Activated T-cell treated with anti-CD3 and anti-CD28 coated beads, Interleukin-2, amount 50 U/mL, for 4 hours (primary cell): ENCODE results near the gene RACK1. TPM values are rescaled to one million over a fixed set of nuclear protein-coding genes. Genes with fewer than 3 reads are reported as not detected.
"Not testable (repeated sequence)": the region's sequence is repeated elsewhere in the genome, so short reads cannot be mapped to it uniquely, and the experiment has no call there.

Experiments used
- ATAC-seq, 2 donors: fragments of 200-7000 bp; cut with Tn5 transposase; one replicate each; pipeline ENCODE4 v1.10.0; 2021
- DNase-seq: peaks from one replicate; pipeline ENCODE4 v3.0.0-alpha.2; 2020
- H3K27me3 Mint-ChIP-seq: one replicate; pipeline ENCODE4 v1.8.0; 2021; ENCODE audit warnings: low read depth, mixed read lengths
- H3K36me3 Mint-ChIP-seq: one replicate; pipeline ENCODE4 v1.8.0; 2022; ENCODE audit warnings: mixed read lengths; ENCODE audit not compliant: insufficient read depth
- H3K4me1 Mint-ChIP-seq: one replicate; pipeline ENCODE4 v1.8.0; 2021; ENCODE audit warnings: low read depth, mixed read lengths
- H3K4me3 Mint-ChIP-seq: one replicate; pipeline ENCODE4 v1.8.0; 2021; ENCODE audit warnings: mild to moderate bottlenecking, moderate library complexity, mixed read lengths
- H3K9me3 Mint-ChIP-seq: one replicate; pipeline ENCODE4 v1.8.0; 2021; ENCODE audit warnings: mixed read lengths
- total RNA-seq, 3 donors: library from RNA; stranded (reverse); gene quantifications; one replicate each; pipeline ENCODE4 v1.2.1, GENCODE V29; 2021

RACK1 gene
- total RNA-seq, 3 donors from 2014 or later = 2,938 to 3,145 (median 2,972) TPM

- not testable (repeated sequence) for DNase-seq, H3K4me1 Mint-ChIP-seq, H3K4me3 Mint-ChIP-seq, ATAC-seq, H3K27me3 Mint-ChIP-seq, H3K9me3 Mint-ChIP-seq
- H3K36me3 Mint-ChIP-seq = peaks cover 11% of the 10 kb centered on the region
Observed at GRCh38 chr5:181267291-181267904, 23.7 kb upstream of the RACK1 start.

DNA sequence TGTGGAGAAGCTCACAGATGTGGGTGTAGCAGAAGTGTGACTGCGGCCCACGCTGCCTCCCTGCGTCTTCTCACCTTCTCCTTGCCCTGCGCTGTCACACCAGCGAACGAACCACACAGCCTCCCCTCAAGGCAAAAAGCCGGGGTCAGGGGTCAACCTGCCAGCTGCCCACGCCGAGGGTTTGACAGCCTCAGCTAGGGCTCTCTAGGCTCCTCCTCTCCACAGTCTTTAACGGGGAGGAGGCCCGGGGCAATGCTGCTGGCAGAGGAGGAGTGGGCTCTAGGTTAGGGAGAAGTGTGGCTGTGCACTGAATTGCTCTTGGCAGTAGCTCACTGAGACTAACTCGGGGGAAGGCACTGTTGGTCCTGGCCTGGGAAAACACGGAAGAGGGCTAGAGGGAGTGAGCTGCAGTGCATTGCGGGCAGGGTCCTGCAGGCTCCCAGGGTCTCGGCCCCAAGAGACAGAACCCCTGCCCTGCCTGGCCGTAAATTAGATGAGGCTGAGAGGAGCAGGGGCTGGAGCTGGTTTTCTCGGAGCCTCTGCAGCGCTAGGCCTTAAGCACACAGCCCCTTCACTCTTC is 21.5 kb upstream of the RACK1 start:
- no peaks in the 10 kb centered on the region for H3K27me3 Mint-ChIP-seq
- ATAC-seq (no peak), DNase-seq (peak; percentile 26)
- peaks cover 8% of the 10 kb centered on the region for H3K4me1 Mint-ChIP-seq
- H3K36me3 Mint-ChIP-seq = peaks cover 11% of the 10 kb centered on the region
- H3K4me3 Mint-ChIP-seq = no peak overlapping the region
- no peaks in the 10 kb centered on the region for H3K9me3 Mint-ChIP-seq

- H3K36me3 Mint-ChIP-seq = peaks cover 11% of the 10 kb centered on the region
- H3K9me3 Mint-ChIP-seq = no peaks in the 10 kb centered on the region
- no peak overlapping the region for H3K4me3 Mint-ChIP-seq
- H3K27me3 Mint-ChIP-seq = no peaks in the 10 kb centered on the region
- ATAC-seq (no peak), DNase-seq (no peak)
- H3K4me1 Mint-ChIP-seq = peaks cover 21% of the 10 kb centered on the region
Observed at GRCh38 chr5:181263633-181264032, 19.9 kb upstream of the RACK1 start.

DNA sequence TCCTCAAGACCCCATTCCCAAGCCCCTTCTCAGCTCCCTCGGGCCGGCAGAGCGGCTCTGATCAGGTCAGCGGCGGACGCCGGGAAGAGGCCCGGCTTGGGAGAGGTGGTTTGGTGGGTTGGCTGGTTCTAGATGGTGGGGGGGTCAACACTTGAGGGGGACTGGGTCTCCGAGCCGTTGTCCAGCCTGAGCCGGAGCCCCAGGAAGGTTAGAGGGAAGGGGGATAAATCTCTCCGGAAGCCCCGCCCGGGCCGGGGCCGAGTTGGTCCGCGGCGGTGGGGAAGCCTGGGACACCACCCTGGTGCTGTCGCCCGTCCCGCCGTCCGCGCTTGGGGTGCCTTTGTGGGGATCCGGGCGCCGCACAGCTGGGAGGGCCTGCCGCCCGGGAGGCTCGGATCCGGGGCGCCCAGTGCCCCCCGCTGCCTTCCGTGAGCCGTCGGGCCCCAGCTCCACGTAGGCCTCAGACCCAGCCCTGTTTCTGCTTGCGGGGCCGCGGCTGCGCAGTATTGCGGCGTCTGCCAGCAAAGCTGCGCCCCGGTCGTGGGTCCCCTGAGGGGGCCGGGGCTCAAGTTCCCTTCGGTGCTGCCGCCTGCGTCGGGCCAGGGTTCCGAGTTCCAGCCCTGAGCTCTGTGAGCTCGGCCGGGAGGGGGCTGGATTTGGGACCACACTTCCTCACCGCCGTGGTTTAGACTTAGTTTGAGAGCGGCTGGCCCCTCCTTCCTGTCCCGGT is 17.8 kb upstream of the RACK1 start:
- Mint-ChIP-seq H3K4me3 (peak overlapping the region; percentile 99), H3K4me1 (peaks cover 39% of the 10 kb centered on the region), H3K9me3 (no peaks in the 10 kb centered on the region), H3K27me3 (no peaks in the 10 kb centered on the region), H3K36me3 (peaks cover 20% of the 10 kb centered on the region)
- DNase-seq (peak; percentile 58), ATAC-seq (peak; percentile 71 to 75)

DNA sequence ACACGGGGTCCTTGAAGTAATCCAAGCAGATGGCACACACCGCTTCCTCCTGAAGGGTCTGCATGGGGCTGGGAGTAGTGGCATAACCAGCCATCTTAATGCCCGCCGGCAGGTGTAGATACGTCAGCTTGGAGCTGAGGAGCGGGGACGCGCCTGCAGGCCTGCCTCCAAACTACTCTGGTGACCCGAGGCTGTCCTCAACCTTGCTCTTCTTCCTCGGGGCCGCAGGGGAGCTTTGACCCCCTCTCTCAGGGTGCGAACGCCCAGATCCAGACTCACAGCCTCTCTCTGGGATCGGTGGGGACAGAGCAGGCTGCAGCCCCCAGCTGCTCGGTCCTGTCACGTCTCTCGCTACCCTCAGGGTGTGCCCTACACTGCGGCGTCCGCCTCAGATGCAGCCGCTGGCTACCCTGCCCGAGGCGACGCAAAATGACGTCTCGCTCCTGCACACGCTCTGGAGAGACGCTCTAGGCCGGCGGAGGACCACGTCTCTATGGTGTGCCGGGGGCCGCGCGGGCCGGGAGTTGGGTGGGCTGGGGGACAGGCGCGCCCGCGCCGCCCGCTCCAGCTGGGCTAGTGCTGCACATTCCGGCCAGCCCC is 17.1 kb upstream of the RACK1 start, which contains the start of gene TRIM52:
Gene TRIM52 (minus strand): TSS at position 424 of the 600 bp plus-strand sequence. CDS start 330 bp downstream, at position 94.
- Mint-ChIP-seq H3K4me3 (peak within 1 kb of the TSS; percentile 99), H3K27me3 (no peaks in the 10 kb centered on the region), H3K9me3 (no peaks in the 10 kb centered on the region), H3K36me3 (peaks cover 23% of the 10 kb centered on the region), H3K4me1 (peaks cover 46% of the 10 kb centered on the region)
- DNase-seq (peak; percentile 86), ATAC-seq (peak; percentile 87 to 88)

DNA sequence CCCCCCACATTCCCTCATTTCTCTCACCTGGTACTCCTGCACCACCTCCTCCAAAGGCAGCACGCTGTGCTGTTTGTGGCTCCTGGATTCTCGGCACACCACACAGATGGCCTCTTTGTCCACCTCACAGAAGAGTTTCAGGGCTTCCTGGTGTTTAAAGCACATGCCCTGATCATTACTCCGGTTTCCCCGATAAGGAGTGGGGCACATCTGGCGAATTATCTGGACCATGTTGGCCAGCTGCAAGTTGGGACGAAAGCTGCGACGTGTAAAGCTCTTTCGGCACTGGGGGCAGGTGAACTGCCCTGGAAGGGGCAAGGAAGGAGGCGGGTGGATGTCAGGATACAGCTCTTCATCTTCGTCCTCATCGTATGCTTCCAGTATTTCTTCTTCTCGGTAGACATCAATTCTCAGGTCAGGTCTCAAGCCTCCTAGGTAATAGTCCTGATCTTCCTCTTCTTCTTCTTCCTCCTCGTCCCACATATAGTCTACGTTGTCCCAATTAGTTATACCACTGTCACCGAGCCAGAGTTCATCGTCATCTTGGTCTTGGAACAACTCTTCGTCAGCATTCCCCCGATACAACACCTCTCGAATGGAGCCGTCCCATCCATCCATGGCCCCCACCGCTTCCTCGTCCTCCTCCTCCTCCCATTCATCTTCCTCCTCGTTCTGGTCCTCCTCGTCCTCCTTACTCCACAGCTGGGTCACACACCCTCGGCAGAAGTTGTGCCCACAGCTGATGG is 16.4 kb upstream of the RACK1 start:
- H3K9me3 Mint-ChIP-seq = no peaks in the 10 kb centered on the region
- peak overlapping the region; percentile 99 for H3K4me3 Mint-ChIP-seq
- peaks cover 52% of the 10 kb centered on the region for H3K4me1 Mint-ChIP-seq
- DNase-seq (no peak), ATAC-seq (no peak)
- no peaks in the 10 kb centered on the region for H3K27me3 Mint-ChIP-seq
- peaks cover 29% of the 10 kb centered on the region for H3K36me3 Mint-ChIP-seq

DNA sequence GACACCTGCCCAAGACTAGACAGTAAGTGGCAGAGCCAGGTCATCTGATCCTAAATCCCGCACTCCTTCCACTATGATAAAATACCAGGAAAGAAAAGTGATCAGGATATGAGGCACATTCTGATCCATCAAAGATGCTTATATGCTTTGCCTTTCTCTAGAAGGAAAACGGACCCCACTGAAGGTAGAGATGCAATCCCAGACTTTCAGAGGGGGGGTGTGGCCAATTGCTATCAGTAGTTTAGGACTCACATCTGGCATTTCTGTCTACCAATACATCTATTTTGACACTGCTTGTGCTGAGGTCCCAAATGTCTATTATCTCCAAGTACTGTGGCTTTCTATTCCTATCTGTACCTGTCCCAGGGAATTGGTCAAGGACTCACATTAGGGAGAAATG is 15.6 kb upstream of the RACK1 start:
- Mint-ChIP-seq H3K4me1 (peaks cover 58% of the 10 kb centered on the region), H3K4me3 (peak overlapping the region; percentile 99), H3K9me3 (no peaks in the 10 kb centered on the region), H3K27me3 (no peaks in the 10 kb centered on the region), H3K36me3 (peaks cover 31% of the 10 kb centered on the region)
- ATAC-seq (no peak), DNase-seq (no peak)

DNA sequence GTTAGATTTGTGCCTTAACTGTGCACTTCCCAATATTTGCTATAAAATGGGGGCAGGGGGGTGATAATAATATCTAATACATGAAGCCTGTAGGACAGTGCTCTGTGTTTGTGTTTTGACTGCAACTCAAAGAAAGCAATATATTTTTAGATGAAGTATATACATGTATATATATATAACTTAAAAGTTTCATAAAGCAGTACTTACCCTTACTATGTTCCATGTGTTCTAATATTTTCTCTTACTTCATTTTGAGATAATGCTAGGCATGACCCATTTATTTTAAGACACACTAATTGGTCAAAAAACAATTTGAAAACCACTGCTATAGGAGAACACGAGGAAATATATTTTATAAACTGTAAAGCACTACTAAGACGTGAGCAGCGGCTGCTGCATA is 14.9 kb upstream of the RACK1 start:
- no peak for ATAC-seq
- no peaks in the 10 kb centered on the region for H3K9me3 Mint-ChIP-seq
- H3K4me1 Mint-ChIP-seq = peaks cover 57% of the 10 kb centered on the region
- no peak for DNase-seq
- H3K27me3 Mint-ChIP-seq = no peaks in the 10 kb centered on the region
- H3K36me3 Mint-ChIP-seq = peaks cover 29% of the 10 kb centered on the region
- H3K4me3 Mint-ChIP-seq = peak overlapping the region; percentile 99

DNA sequence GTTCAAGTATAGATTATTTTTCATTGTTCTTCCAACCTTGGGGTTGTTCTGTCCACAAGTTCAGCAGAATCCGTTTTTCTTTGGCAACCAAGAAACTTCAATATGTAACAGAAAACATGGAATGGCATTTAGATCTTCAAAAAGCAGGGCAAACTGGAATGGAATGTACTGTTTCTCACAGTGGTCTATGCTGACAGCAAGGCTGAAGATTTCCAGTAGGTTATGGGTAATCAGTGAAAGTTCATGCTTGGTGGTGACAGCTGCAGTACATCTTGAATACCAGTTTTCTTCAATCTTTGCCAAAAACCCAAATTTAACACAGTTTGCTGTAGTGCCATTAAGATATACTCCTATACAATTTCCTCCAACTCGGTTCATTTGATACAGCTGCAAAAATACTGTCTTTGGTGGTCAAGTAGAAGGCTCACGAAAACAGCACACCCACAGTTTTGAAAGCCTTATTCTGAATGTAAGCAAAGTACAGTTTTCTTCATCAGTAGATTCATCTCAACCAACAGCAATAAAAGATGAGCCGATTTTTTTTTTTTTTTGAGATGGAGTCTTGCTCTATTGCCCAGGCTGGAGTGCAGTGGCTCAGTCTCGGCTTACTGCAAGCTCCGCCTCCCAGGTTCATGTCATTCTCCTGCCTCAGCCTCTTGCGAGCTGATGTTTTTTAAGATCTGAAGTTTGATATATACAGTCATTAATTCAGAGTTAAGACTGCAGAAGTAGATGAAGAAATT is 12.3 kb upstream of the RACK1 start:
- Mint-ChIP-seq H3K4me1 (peaks cover 62% of the 10 kb centered on the region), H3K4me3 (no peak overlapping the region), H3K36me3 (peaks cover 28% of the 10 kb centered on the region), H3K9me3 (no peaks in the 10 kb centered on the region), H3K27me3 (no peaks in the 10 kb centered on the region)
- ATAC-seq (no peak), DNase-seq (no peak)

- DNase-seq = no peak
- no peak for ATAC-seq
- Mint-ChIP-seq H3K4me1 (peaks cover 64% of the 10 kb centered on the region), H3K36me3 (peaks cover 30% of the 10 kb centered on the region), H3K4me3 (no peak overlapping the region), H3K27me3 (no peaks in the 10 kb centered on the region), H3K9me3 (no peaks in the 10 kb centered on the region)
Observed at GRCh38 chr5:181255276-181255675, 11.6 kb upstream of the RACK1 start.

DNA sequence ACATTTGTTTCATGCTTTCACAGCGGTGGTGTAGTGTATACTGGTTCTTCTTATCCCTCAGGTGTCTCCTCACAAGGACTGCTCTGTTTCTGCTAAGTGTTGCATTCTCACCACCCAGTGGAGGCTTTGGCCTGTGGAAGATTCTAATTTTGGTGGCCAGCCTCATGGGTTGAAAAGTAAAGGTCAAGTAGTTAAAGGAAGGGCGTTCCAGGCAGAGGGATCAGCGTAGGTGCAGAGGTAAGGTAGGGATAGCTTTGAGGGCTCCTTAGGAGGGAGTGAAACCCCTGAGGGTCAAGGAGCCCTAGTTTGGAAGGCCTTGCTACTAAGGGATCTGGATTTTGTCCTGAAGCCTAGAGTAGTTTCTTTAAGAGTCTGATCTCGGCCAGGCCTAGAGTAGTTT is 4.6 kb upstream of the RACK1 start:
- Mint-ChIP-seq H3K9me3 (no peaks in the 10 kb centered on the region), H3K36me3 (peaks cover 9% of the 10 kb centered on the region), H3K4me1 (peaks cover 60% of the 10 kb centered on the region), H3K27me3 (no peaks in the 10 kb centered on the region), H3K4me3 (peak overlapping the region; percentile 99)
- DNase-seq (no peak), ATAC-seq (no peak)

GRCh38 chr5:181246276-181247049 is 2.8 kb upstream of the RACK1 start:
- DNase-seq (peak; percentile 65), ATAC-seq (peak; percentile 35 to 39)
- Mint-ChIP-seq H3K4me1 (peaks cover 64% of the 10 kb centered on the region), H3K27me3 (no peaks in the 10 kb centered on the region), H3K36me3 (peaks cover 26% of the 10 kb centered on the region), H3K9me3 (no peaks in the 10 kb centered on the region), H3K4me3 (peak overlapping the region; percentile 99)
